ENCODE measurements around the gene GAB3. TPM values are rescaled to one million over a fixed set of nuclear protein-coding genes. Genes with fewer than 3 reads are reported as not detected.

GAB3 gene
- total RNA-seq, 1 experiment from 2014 or later = 0.69 TPM

- BruUV-seq (replicated peaks) = no TSS peak
- TF ChIP-seq ATF3 (IDR thresholded peaks at IDR 0.05) = no peak
- TF ChIP-seq JUND (IDR thresholded peaks at IDR 0.05) = no peak
- no peak for TF ChIP-seq TCF7L2 (IDR thresholded peaks at IDR 0.05; ENCODE audit: borderline replicate concordance, extremely low read depth, insufficient read depth, insufficient read length)
- TF ChIP-seq EZH2phosphoT487 (IDR thresholded peaks at IDR 0.05; ENCODE audit: borderline replicate concordance) = no peak
- no peak for TF ChIP-seq YY1 (IDR thresholded peaks at IDR 0.05; ENCODE audit: extremely low read depth, insufficient replicate concordance, low read depth, low read length)
- TF ChIP-seq EZH2 (IDR thresholded peaks at IDR 0.05) = no peak
- TF ChIP-seq SIN3A (IDR thresholded peaks at IDR 0.05; ENCODE audit: low read depth) = no peak
- no peak for TF ChIP-seq MAX (IDR thresholded peaks at IDR 0.05)
- TF ChIP-seq ZBTB33 (IDR thresholded peaks at IDR 0.05; ENCODE audit: extremely low read depth, insufficient replicate concordance, low read length) = no peak
- no peak for TF ChIP-seq CEBPB (IDR thresholded peaks at IDR 0.05; ENCODE audit: low read depth)
- ATAC-seq (no peak), DNase-seq (ENCODE audit: low read depth, low spot score) (no peak)
- ChIA-PET CTCF (no interaction called here), POLR2A (no interaction called here), RAD21 (ENCODE audit: low non-redundant PET in 1 of 2, low total read pairs in 2 of 2, uncharacterized antibody in 2 of 2, unreplicated experiment in 2 of 2) (no interaction called here)
- Histone ChIP-seq H3K9ac (ENCODE audit: low read length) (no peak overlapping the region), H3K4me3 (replicated peaks in 1 of 2; ENCODE audit: low read depth in 1 of 2, low read length in 2 of 2) (0 out of 4 replicates have a peak overlapping the region, but pooled peaks of 1 of the 2 experiments have one; percentile 5), H3K4me2 (ENCODE audit: low read length) (peak overlapping the region; percentile 47; the same call in 1 of the 2 replicates), H3K4me1 (ENCODE audit: control insufficient read depth in 1 of 2, insufficient read depth in 2 of 2, low read length in 2 of 2) (peaks cover 0 to 3% of the 10 kb centered on the region in 2 experiments; a peak in 1 of 4 replicates), H3K27ac (ENCODE audit: low read depth, low read length) (no peak overlapping the region), H3K36me3 (ENCODE audit: control insufficient read depth in 1 of 2, insufficient read depth in 2 of 2, low read length in 2 of 2) (no peaks in the 10 kb centered on the region), H3K79me2 (ENCODE audit: insufficient read depth, low read length) (no peaks in the 10 kb centered on the region), H3K9me3 (ENCODE audit: control insufficient read depth in 1 of 2, insufficient read depth in 1 of 2, low read depth in 1 of 2, low read length in 2 of 2) (no peaks in the 10 kb centered on the region), H2AFZ (ENCODE audit: low read depth, low read length, poor library complexity, severe bottlenecking) (no peak overlapping the region), H4K20me1 (ENCODE audit: insufficient read depth) (no peaks in the 10 kb centered on the region), H3K9me2 (ENCODE audit: insufficient read depth) (no peaks in the 10 kb centered on the region), H3K27me3 (ENCODE audit: insufficient read depth, low read length) (peaks cover 5% of the 10 kb centered on the region; the same call in 1 of the 2 replicates)
- intact Hi-C loops (cut with micrococcal nuclease) = no loop called here
Measured at GRCh38 chrX:154751203-154751668, 359 bp upstream of the GAB3 start.

Measured in HCT116 (cell line).